MM.1S (cell line): ENCODE measurements around the gene SORCS2.

Experiments used
- EZH2 ChIP-seq: fragments of 300-600 bp; sonication (generic); optimal IDR thresholded peaks from 2 replicates; pipeline ENCODE3; 2017; ENCODE audit warnings: low read depth, mild to moderate bottlenecking, antibody characterized with exemption, low read length, mixed read lengths
- TF ChIP-seq, protein P1 (sequence below): fragments of 300-600 bp; sonication (generic); IDR thresholded peaks from 2 replicates; pipeline ENCODE4 v1.5.1; 2016; ENCODE audit warnings: antibody characterized with exemption, low read length, mixed read lengths

DNA sequence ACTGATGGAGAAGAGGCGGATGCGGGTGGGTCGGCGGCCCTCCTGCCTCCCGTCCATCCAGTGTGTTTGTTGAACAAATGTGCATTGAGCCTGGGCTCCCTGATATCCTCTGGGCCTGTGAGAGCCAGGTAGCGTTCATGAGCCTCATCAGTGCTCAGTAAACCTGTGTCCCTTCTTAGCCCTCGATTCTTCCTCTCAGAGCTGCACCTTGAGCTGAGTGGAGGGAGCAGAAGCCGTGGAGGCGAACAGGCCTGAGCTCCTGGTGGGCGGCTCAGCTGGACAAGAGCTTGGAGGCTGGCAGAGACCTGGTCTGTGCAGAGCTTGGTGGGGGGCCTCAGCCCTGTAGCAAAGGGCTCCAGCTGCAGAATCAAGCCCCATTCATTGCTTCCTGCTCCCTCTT is 112.1 kb downstream of the SORCS2 start:
- TF ChIP-seq, protein P1, sequence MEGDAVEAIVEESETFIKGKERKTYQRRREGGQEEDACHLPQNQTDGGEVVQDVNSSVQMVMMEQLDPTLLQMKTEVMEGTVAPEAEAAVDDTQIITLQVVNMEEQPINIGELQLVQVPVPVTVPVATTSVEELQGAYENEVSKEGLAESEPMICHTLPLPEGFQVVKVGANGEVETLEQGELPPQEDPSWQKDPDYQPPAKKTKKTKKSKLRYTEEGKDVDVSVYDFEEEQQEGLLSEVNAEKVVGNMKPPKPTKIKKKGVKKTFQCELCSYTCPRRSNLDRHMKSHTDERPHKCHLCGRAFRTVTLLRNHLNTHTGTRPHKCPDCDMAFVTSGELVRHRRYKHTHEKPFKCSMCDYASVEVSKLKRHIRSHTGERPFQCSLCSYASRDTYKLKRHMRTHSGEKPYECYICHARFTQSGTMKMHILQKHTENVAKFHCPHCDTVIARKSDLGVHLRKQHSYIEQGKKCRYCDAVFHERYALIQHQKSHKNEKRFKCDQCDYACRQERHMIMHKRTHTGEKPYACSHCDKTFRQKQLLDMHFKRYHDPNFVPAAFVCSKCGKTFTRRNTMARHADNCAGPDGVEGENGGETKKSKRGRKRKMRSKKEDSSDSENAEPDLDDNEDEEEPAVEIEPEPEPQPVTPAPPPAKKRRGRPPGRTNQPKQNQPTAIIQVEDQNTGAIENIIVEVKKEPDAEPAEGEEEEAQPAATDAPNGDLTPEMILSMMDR = no peak
- no peak for TF ChIP-seq EZH2
